Adipocyte (in vitro differentiated cells): ENCODE data around the gene CYB5D1.

Experiments
- DNase-seq: peaks from one replicate; pipeline ENCODE4 v3.0.0-alpha.2; 2015; ENCODE audit warnings: low read depth
- H3K27me3 ChIP-seq: replicated peaks from 2 replicates; pipeline ENCODE4 v1.7.0; 2013; ENCODE audit warnings: mild to moderate bottlenecking, low read length, moderate library complexity; ENCODE audit not compliant: control insufficient read depth, insufficient read depth
- H3K36me3 ChIP-seq: 2 replicates; pipeline ENCODE4 v1.7.0; 2013; ENCODE audit warnings: low read length, mild to moderate bottlenecking, moderate library complexity; ENCODE audit not compliant: control insufficient read depth, insufficient read depth, severe bottlenecking
- H3K4me1 ChIP-seq: 2 replicates; pipeline ENCODE4 v1.7.0; 2013; ENCODE audit warnings: mild to moderate bottlenecking, low read length, moderate library complexity; ENCODE audit not compliant: control insufficient read depth, insufficient read depth
- H3K4me3 ChIP-seq: 2 replicates; pipeline ENCODE4 v1.7.0; 2013; ENCODE audit warnings: mild to moderate bottlenecking, low read length, moderate library complexity
- H3K9ac ChIP-seq: 2 replicates; pipeline ENCODE4 v1.7.0; 2013; ENCODE audit warnings: mild to moderate bottlenecking, low read length, moderate library complexity
- H3K9me3 ChIP-seq: 2 replicates; pipeline ENCODE4 v1.7.0; 2013; ENCODE audit warnings: mild to moderate bottlenecking, low read length, moderate library complexity; ENCODE audit not compliant: control insufficient read depth

The CYB5D1 gene

DNA sequence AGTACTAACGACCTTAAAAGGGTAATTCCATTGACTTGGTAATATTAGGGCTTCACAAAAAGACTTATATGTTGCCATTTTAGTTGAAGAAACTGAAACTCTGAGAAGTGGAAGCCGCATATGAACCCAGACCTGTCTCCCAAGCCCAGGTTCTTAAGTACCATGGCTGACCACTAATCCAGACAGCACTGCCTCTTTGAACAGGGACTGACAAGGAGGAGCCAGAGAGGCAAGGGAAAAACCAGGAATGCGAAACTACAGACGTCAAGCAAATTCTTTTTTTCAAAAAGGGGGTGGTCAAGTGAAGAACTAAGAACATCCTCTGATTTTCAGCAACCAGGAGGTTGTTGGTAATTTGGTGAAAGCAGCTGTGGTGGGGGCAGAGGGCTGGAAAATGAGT, 15.2 kb downstream of the CYB5D1 start:
- no peaks in the 10 kb centered on the region for H3K36me3 ChIP-seq
- no peaks in the 10 kb centered on the region for H3K27me3 ChIP-seq
- H3K4me1 ChIP-seq = no peaks in the 10 kb centered on the region
- H3K4me3 ChIP-seq = no peak overlapping the region
- no peak for DNase-seq
- no peaks in the 10 kb centered on the region for H3K9me3 ChIP-seq
- H3K9ac ChIP-seq = no peak overlapping the region

- DNase-seq = no peak
- Histone ChIP-seq H3K4me1 (no peaks in the 10 kb centered on the region), H3K4me3 (no peak overlapping the region), H3K27me3 (no peaks in the 10 kb centered on the region), H3K9ac (no peak overlapping the region), H3K36me3 (peaks cover 13% of the 10 kb centered on the region), H3K9me3 (no peaks in the 10 kb centered on the region)
Measured at GRCh38 chr17:7875804-7876370, 18.1 kb downstream of the CYB5D1 start.

DNA sequence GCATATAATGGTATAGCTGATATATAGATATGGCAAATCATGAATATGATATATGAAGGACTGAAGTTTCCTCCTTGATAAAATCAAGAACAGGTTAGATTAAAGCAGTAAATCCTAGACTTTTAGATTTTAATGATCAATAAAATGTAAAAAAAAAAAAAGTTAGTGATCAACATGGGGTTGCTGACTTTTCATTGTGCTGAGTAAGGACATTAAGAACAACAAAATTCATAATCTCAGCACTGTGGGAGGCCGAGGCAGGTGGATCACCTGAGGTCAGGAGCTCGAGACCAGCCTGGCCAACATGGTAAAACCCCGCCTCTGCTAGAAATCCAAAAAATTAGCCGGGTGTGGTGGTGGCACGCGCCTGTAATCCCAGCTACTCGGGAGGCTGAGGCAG, 20.4 kb downstream of the CYB5D1 start:
- Histone ChIP-seq H3K9me3 (no peaks in the 10 kb centered on the region), H3K4me3 (no peak overlapping the region), H3K9ac (no peak overlapping the region), H3K27me3 (no peaks in the 10 kb centered on the region), H3K36me3 (peaks cover 19% of the 10 kb centered on the region), H3K4me1 (no peaks in the 10 kb centered on the region)
- DNase-seq = no peak

DNA sequence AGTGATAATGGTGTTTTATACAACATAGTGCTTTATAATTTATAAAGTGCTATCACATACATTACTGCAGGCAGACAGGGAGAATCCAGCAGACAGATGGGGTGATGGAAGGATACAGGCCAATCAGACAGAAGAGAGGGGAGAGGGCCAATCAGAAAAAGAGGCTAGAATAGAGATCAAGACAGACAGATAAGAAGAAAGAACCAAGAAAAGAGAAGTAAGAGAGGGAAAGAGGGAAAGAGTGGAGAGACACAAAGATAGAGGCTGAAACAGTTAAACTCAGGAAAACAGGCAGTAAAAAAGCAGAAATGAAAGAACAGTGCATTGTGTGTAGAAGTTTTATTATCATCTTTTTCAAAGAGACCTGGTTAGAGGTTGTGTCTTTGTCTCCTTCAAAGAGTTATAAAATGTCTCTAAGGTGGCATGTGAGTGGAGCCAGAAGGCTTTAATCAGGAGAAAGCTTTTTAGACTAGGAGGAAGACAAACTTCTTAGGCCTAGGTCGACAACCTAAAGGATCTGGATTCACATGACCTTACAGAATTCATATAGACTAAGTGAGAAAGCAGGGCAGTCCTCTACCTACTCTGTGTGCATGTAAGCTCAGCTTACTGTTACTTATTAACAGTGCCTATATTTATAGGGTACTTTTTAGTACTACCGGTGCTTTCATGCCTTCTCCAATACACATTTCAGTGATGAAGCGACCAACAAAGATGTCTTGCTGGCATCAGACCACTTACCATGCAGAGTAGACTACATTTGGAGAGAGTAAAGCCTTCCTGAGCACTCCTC, 22.5 kb downstream of the CYB5D1 start:
- no peak overlapping the region for H3K9ac ChIP-seq
- no peak for DNase-seq
- peaks cover 19% of the 10 kb centered on the region for H3K36me3 ChIP-seq
- no peak overlapping the region for H3K4me3 ChIP-seq
- H3K27me3 ChIP-seq = no peaks in the 10 kb centered on the region
- no peaks in the 10 kb centered on the region for H3K4me1 ChIP-seq
- H3K9me3 ChIP-seq = no peaks in the 10 kb centered on the region

- DNase-seq = no peak
- H3K9me3 ChIP-seq = no peaks in the 10 kb centered on the region
- H3K9ac ChIP-seq = no peak overlapping the region
- no peak overlapping the region for H3K4me3 ChIP-seq
- no peaks in the 10 kb centered on the region for H3K27me3 ChIP-seq
- H3K4me1 ChIP-seq = peaks cover 2% of the 10 kb centered on the region
- peaks cover 19% of the 10 kb centered on the region for H3K36me3 ChIP-seq
Measured at GRCh38 chr17:7881276-7882054, 23.7 kb downstream of the CYB5D1 start.

DNA sequence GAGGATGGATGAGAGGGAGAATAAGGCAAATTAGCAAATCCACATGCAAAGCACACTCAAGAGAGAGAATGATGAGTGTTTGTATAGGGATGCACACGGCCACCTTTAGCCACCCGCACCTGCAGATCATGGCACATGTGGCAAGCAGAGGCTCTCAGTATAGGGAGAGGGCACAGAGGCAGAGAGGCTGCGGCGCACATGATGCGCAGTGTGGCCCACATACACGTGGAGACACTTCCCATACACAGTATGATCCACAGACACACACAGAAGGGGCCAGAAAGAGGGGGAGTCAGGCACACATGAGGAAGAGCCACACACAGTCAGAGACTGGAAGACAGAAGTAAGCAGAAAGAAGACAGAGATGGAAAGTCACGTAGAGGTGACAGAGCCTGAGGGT, 24.3 kb downstream of the CYB5D1 start:
- Histone ChIP-seq H3K9me3 (no peaks in the 10 kb centered on the region), H3K27me3 (no peaks in the 10 kb centered on the region), H3K36me3 (peaks cover 19% of the 10 kb centered on the region), H3K4me3 (no peak overlapping the region), H3K4me1 (peaks cover 8% of the 10 kb centered on the region), H3K9ac (no peak overlapping the region)
- no peak for DNase-seq

- Histone ChIP-seq H3K4me1 (peaks cover 12% of the 10 kb centered on the region), H3K9ac (no peak overlapping the region), H3K4me3 (no peak overlapping the region), H3K36me3 (peaks cover 19% of the 10 kb centered on the region), H3K9me3 (no peaks in the 10 kb centered on the region), H3K27me3 (no peaks in the 10 kb centered on the region)
- no peak for DNase-seq
Measured at GRCh38 chr17:7882629-7883028, 24.8 kb downstream of the CYB5D1 start.

- H3K4me3 ChIP-seq = peak overlapping the region; percentile 77
- H3K9ac ChIP-seq = peak overlapping the region; percentile 84
- no peaks in the 10 kb centered on the region for H3K27me3 ChIP-seq
- H3K36me3 ChIP-seq = peaks cover 19% of the 10 kb centered on the region
- peak; percentile 62 for DNase-seq
- peaks cover 23% of the 10 kb centered on the region for H3K4me1 ChIP-seq
- no peaks in the 10 kb centered on the region for H3K9me3 ChIP-seq
Measured at GRCh38 chr17:7883781-7884386, 26.1 kb downstream of the CYB5D1 start.

GRCh38 chr17:7884581-7885366, 27.0 kb downstream of the CYB5D1 start:
- Histone ChIP-seq H3K9me3 (no peaks in the 10 kb centered on the region), H3K27me3 (no peaks in the 10 kb centered on the region), H3K4me1 (peaks cover 32% of the 10 kb centered on the region), H3K4me3 (peak overlapping the region; percentile 89), H3K9ac (peak overlapping the region; percentile 88), H3K36me3 (peaks cover 16% of the 10 kb centered on the region)
- DNase-seq = peak; percentile 42

- peaks cover 37% of the 10 kb centered on the region for H3K4me1 ChIP-seq
- DNase-seq = peak; percentile 61
- H3K4me3 ChIP-seq = peak overlapping the region; percentile 89
- no peaks in the 10 kb centered on the region for H3K27me3 ChIP-seq
- H3K9me3 ChIP-seq = no peaks in the 10 kb centered on the region
- peaks cover 10% of the 10 kb centered on the region for H3K36me3 ChIP-seq
- H3K9ac ChIP-seq = peak overlapping the region; percentile 88
Measured at GRCh38 chr17:7885367-7886226, 27.8 kb downstream of the CYB5D1 start.
